ENCODE results near the gene SLC27A3.

- TF ChIP-seq, protein P1, sequence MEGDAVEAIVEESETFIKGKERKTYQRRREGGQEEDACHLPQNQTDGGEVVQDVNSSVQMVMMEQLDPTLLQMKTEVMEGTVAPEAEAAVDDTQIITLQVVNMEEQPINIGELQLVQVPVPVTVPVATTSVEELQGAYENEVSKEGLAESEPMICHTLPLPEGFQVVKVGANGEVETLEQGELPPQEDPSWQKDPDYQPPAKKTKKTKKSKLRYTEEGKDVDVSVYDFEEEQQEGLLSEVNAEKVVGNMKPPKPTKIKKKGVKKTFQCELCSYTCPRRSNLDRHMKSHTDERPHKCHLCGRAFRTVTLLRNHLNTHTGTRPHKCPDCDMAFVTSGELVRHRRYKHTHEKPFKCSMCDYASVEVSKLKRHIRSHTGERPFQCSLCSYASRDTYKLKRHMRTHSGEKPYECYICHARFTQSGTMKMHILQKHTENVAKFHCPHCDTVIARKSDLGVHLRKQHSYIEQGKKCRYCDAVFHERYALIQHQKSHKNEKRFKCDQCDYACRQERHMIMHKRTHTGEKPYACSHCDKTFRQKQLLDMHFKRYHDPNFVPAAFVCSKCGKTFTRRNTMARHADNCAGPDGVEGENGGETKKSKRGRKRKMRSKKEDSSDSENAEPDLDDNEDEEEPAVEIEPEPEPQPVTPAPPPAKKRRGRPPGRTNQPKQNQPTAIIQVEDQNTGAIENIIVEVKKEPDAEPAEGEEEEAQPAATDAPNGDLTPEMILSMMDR (IDR thresholded peaks at IDR 0.05): no peak
- TF ChIP-seq POLR2A (IDR thresholded peaks at IDR 0.05) (no peak), POLR2AphosphoS5 (IDR thresholded peaks at IDR 0.05) (no peak)
Observed at GRCh38 chr1:153790966-153791647, 15.9 kb downstream of the SLC27A3 start.
